HG02763 (cell line): ENCODE results near the gene RNF217.
"Not testable (repeated sequence)": the region's sequence is repeated elsewhere in the genome, so short reads cannot be mapped to it uniquely, and the experiment has no call there.

Experiments used
- ATAC-seq: cut with Tn5 transposase; IDR thresholded peaks from one replicate; pipeline ENCODE4 v1.9.1; 2021; ENCODE audit warnings: mild to moderate bottlenecking, moderate library complexity; ENCODE audit not compliant: unreplicated experiment

RNF217 gene

GRCh38 chr6:125013938-125014660 is 51.9 kb downstream of the RNF217 start:
- no peak for ATAC-seq

GRCh38 chr6:125014661-125014957 is 52.4 kb downstream of the RNF217 start:
- ATAC-seq = no peak

GRCh38 chr6:125015152-125015551 is 52.9 kb downstream of the RNF217 start:
- ATAC-seq = no peak

- ATAC-seq = no peak
Observed at GRCh38 chr6:125018136-125018535, 55.9 kb downstream of the RNF217 start.

- ATAC-seq = no peak
Observed at GRCh38 chr6:125019281-125019680, 57.0 kb downstream of the RNF217 start.

GRCh38 chr6:125019918-125020317 is 57.7 kb downstream of the RNF217 start:
- ATAC-seq = no peak

GRCh38 chr6:125020385-125020784 is 58.1 kb downstream of the RNF217 start:
- no peak for ATAC-seq

GRCh38 chr6:125022391-125022989 is 60.3 kb downstream of the RNF217 start:
- ATAC-seq = no peak

- ATAC-seq = no peak
Observed at GRCh38 chr6:125025164-125025854, 63.1 kb downstream of the RNF217 start.

- no peak for ATAC-seq
Observed at GRCh38 chr6:125027287-125027686, 65.0 kb downstream of the RNF217 start.

- ATAC-seq = no peak
Observed at GRCh38 chr6:125030969-125031368, 68.7 kb downstream of the RNF217 start.

- no peak for ATAC-seq
Observed at GRCh38 chr6:125031385-125031784, 69.1 kb downstream of the RNF217 start.

GRCh38 chr6:125034929-125035328 is 72.7 kb downstream of the RNF217 start:
- ATAC-seq = not testable (repeated sequence)

- ATAC-seq = not testable (repeated sequence)
Observed at GRCh38 chr6:125036486-125036885, 74.2 kb downstream of the RNF217 start.

GRCh38 chr6:125037827-125038226 is 75.6 kb downstream of the RNF217 start:
- ATAC-seq = no peak

- ATAC-seq = no peak
Observed at GRCh38 chr6:125038925-125039324, 76.7 kb downstream of the RNF217 start.

GRCh38 chr6:125041740-125042459 is 79.7 kb downstream of the RNF217 start:
- ATAC-seq = no peak

GRCh38 chr6:125044066-125044465 is 81.8 kb downstream of the RNF217 start:
- no peak for ATAC-seq

- no peak for ATAC-seq
Observed at GRCh38 chr6:125044667-125045066, 82.4 kb downstream of the RNF217 start.

GRCh38 chr6:125046107-125046925 is 84.1 kb downstream of the RNF217 start:
- no peak for ATAC-seq

GRCh38 chr6:125048274-125048673 is 86.0 kb downstream of the RNF217 start:
- ATAC-seq = no peak
